Measurements from ENCODE around the gene CSN3. TPM values are rescaled to one million over a fixed set of nuclear protein-coding genes. Genes with fewer than 3 reads are reported as not detected.

Gene CSN3
- polyA plus RNA-seq, 1 of the 3 experiments (the other 2 are of a cell fraction): not detected

DNA sequence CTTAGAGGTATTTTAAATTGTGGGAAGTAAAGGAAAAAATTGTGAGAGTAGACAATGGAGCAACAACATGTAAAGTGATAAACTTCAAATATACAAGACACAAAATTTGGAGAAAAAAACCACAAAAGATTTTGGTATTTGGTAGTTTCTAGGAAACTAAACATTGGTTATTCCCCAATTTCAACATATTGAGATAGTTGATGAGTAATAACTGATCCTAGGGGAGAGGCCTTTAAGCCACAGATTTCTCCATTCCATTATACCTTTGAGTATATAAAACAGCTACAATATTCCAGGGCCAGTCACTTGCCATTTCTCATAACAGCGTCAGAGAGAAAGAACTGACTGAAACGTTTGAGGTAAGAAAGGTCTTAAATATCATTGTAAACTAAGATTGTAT, 16.6 kb upstream of the CSN3 start, which contains the start of gene FDCSP (continued):
- TF ChIP-seq ZBTB33 (IDR thresholded peaks at IDR 0.05; ENCODE audit: borderline replicate concordance, low read depth) (no peak), TEAD4 (IDR thresholded peaks at IDR 0.05; ENCODE audit: borderline replicate concordance, insufficient read depth) (no peak), PBX3 (IDR thresholded peaks at IDR 0.05) (no peak), SIN3A (IDR thresholded peaks at IDR 0.05; ENCODE audit: borderline replicate concordance, low read depth, low read length) (no peak)

- WGBS (ENCODE audit: low lambda C conversion rate): 18% methylated on average over 1 of the region's 1 CpG
- Histone ChIP-seq H2AFZ (ENCODE audit: low read depth) (no peak overlapping the region), H3K9me2 (no peaks in the 10 kb centered on the region), H3K9me3 (no peaks in the 10 kb centered on the region), H3K36me3 (replicated peaks in 1 of 2; ENCODE audit: control insufficient read depth in 1 of 2, insufficient read depth in 2 of 2, low read length in 1 of 2) (no peaks in the 10 kb centered on the region), H3K27me3 (ENCODE audit: insufficient read depth) (no peaks in the 10 kb centered on the region), H3K27ac (ENCODE audit: low read depth in 2 of 2, low read length in 1 of 2) (no peak overlapping the region), H3K9ac (no peak overlapping the region), H3F3A (replicated peaks; ENCODE audit: insufficient read depth) (no peaks in the 10 kb centered on the region), H4K20me1 (ENCODE audit: insufficient read depth) (no peaks in the 10 kb centered on the region), H3K79me2 (ENCODE audit: insufficient read depth) (no peaks in the 10 kb centered on the region), H3K4me1 (ENCODE audit: control insufficient read depth in 1 of 2, insufficient read depth in 2 of 2, low read depth in 1 of 2, low read length in 1 of 2) (no peaks in the 10 kb centered on the region), H3K4me2 (no peak overlapping the region), H3K4me3 (ENCODE audit: low read depth in 2 of 2, low read length in 1 of 2) (no peak overlapping the region)
- POLR2A ChIA-PET: no interaction called here
- no peak for TF ChIP-seq FOSL2 (IDR thresholded peaks at IDR 0.05; ENCODE audit: borderline replicate concordance, low read depth)
- TF ChIP-seq PBX3 (IDR thresholded peaks at IDR 0.05): no peak
- TF ChIP-seq MAX (IDR thresholded peaks at IDR 0.05; ENCODE audit: low read depth): no peak
- no peak for TF ChIP-seq YY1 (IDR thresholded peaks at IDR 0.05; ENCODE audit: low read depth)
- TF ChIP-seq FOXJ3 (CRISPR knock-in tag; IDR thresholded peaks at IDR 0.05): no peak
- no peak for TF ChIP-seq GABPA (IDR thresholded peaks at IDR 0.05; ENCODE audit: low read depth)
- TF ChIP-seq RFX5 (IDR thresholded peaks at IDR 0.05; ENCODE audit: low read length): no peak
- no peak for TF ChIP-seq CHD2 (IDR thresholded peaks at IDR 0.05; ENCODE audit: low read length, partially characterized antibody)
- TF ChIP-seq EZH2phosphoT487 (IDR thresholded peaks at IDR 0.05; ENCODE audit: borderline replicate concordance, low read depth): no peak
- no peak for TF ChIP-seq RCOR1 (IDR thresholded peaks at IDR 0.05; ENCODE audit: low read length)
- no peak for TF ChIP-seq ELF1 (IDR thresholded peaks at IDR 0.05)
- TF ChIP-seq ZBTB33 (IDR thresholded peaks at IDR 0.05; ENCODE audit: borderline replicate concordance, low read depth): no peak
- no peak for TF ChIP-seq SMC3 (IDR thresholded peaks at IDR 0.05; ENCODE audit: low read depth, low read length)
- TF ChIP-seq RXRA (IDR thresholded peaks at IDR 0.05; ENCODE audit: borderline replicate concordance, low read depth): no peak
- TF ChIP-seq, protein P1, sequence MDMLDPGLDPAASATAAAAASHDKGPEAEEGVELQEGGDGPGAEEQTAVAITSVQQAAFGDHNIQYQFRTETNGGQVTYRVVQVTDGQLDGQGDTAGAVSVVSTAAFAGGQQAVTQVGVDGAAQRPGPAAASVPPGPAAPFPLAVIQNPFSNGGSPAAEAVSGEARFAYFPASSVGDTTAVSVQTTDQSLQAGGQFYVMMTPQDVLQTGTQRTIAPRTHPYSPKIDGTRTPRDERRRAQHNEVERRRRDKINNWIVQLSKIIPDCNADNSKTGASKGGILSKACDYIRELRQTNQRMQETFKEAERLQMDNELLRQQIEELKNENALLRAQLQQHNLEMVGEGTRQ (IDR thresholded peaks at IDR 0.05; ENCODE audit: borderline replicate concordance, low read depth, low read length): no peak
- no peak for DNase-seq
- CTCF ChIA-PET: no interaction called here
Observed at GRCh38 chr4:70236125-70236524, 6.3 kb upstream of the CSN3 start.
